ENCODE data around the gene USP2. TPM values are rescaled to one million over a fixed set of nuclear protein-coding genes. Genes with fewer than 3 reads are reported as not detected.

Gene USP2
- total RNA-seq, 1 donor from 2014 or later = 0.26 TPM

- H3K36me3 ChIP-seq (ENCODE audit: control insufficient read depth, insufficient read depth, low read length) = no peaks in the 10 kb centered on the region
- no peak for DNase-seq (ENCODE audit: low read depth)
- no peak for TF ChIP-seq CTCF (IDR thresholded peaks at IDR 0.05; ENCODE audit: insufficient read depth, low read length, severe bottlenecking)
- H3K4me3 ChIP-seq (ENCODE audit: low read depth, low read length) = no peak overlapping the region
- no peaks in the 10 kb centered on the region for H3K27me3 ChIP-seq (ENCODE audit: control insufficient read depth, insufficient read depth, low read length)
- FAIRE-seq = no peak
Measured at GRCh38 chr11:119377961-119378667, 3.4 kb downstream of the USP2 start.

GRCh38 chr11:119377112-119377901 is 4.2 kb downstream of the USP2 start:
- peak; percentile 63 for DNase-seq (ENCODE audit: low read depth)
- no peak for FAIRE-seq
- Histone ChIP-seq H3K36me3 (ENCODE audit: control insufficient read depth, insufficient read depth, low read length) (no peaks in the 10 kb centered on the region), H3K4me3 (ENCODE audit: low read depth, low read length) (no peak overlapping the region), H3K27me3 (ENCODE audit: control insufficient read depth, insufficient read depth, low read length) (no peaks in the 10 kb centered on the region)
- no peak for TF ChIP-seq CTCF (IDR thresholded peaks at IDR 0.05; ENCODE audit: insufficient read depth, low read length, severe bottlenecking)

GRCh38 chr11:119376197-119376847 is 5.2 kb downstream of the USP2 start:
- DNase-seq (ENCODE audit: low read depth) = peak; percentile 69
- peak; percentile 28 for FAIRE-seq
- H3K27me3 ChIP-seq (ENCODE audit: control insufficient read depth, insufficient read depth, low read length) = no peaks in the 10 kb centered on the region
- no peak for TF ChIP-seq CTCF (IDR thresholded peaks at IDR 0.05; ENCODE audit: insufficient read depth, low read length, severe bottlenecking)
- no peak overlapping the region for H3K4me3 ChIP-seq (ENCODE audit: low read depth, low read length)
- H3K36me3 ChIP-seq (ENCODE audit: control insufficient read depth, insufficient read depth, low read length) = no peaks in the 10 kb centered on the region

GRCh38 chr11:119375337-119376196 is 5.9 kb downstream of the USP2 start:
- H3K27me3 ChIP-seq (ENCODE audit: control insufficient read depth, insufficient read depth, low read length) = no peaks in the 10 kb centered on the region
- no peaks in the 10 kb centered on the region for H3K36me3 ChIP-seq (ENCODE audit: control insufficient read depth, insufficient read depth, low read length)
- DNase-seq (ENCODE audit: low read depth) (no peak), FAIRE-seq (no peak)
- no peak for TF ChIP-seq CTCF (IDR thresholded peaks at IDR 0.05; ENCODE audit: insufficient read depth, low read length, severe bottlenecking)
- H3K4me3 ChIP-seq (ENCODE audit: low read depth, low read length) = no peak overlapping the region

- H3K4me3 ChIP-seq (ENCODE audit: low read depth, low read length) = no peak overlapping the region
- no peak for TF ChIP-seq CTCF (IDR thresholded peaks at IDR 0.05; ENCODE audit: insufficient read depth, low read length, severe bottlenecking)
- H3K36me3 ChIP-seq (ENCODE audit: control insufficient read depth, insufficient read depth, low read length) = no peaks in the 10 kb centered on the region
- FAIRE-seq = no peak
- no peaks in the 10 kb centered on the region for H3K27me3 ChIP-seq (ENCODE audit: control insufficient read depth, insufficient read depth, low read length)
- no peak for DNase-seq (ENCODE audit: low read depth)
Measured at GRCh38 chr11:119374632-119375336, 6.7 kb downstream of the USP2 start.

Data from bronchial epithelial cell (primary cell).